Fibroblast of pulmonary artery (primary cell): ENCODE results near the gene HCK.

Experiments
- DNase-seq: peaks from one replicate; pipeline ENCODE4 v3.0.0-alpha.2; 2010; ENCODE audit warnings: low read depth
- H3K4me3 ChIP-seq: replicated peaks from 2 replicates; pipeline ENCODE4 v1.5.1; 2011; ENCODE audit warnings: low read depth, mild to moderate bottlenecking, control low read depth, low read length, moderate library complexity
- TF ChIP-seq, protein P1 (sequence below): IDR thresholded peaks from 2 replicates; pipeline ENCODE4 v1.5.1; 2011; ENCODE audit warnings: mild to moderate bottlenecking, control low read depth, low read length, inconsistent platforms; ENCODE audit errors: missing control alignments

Gene HCK

DNA sequence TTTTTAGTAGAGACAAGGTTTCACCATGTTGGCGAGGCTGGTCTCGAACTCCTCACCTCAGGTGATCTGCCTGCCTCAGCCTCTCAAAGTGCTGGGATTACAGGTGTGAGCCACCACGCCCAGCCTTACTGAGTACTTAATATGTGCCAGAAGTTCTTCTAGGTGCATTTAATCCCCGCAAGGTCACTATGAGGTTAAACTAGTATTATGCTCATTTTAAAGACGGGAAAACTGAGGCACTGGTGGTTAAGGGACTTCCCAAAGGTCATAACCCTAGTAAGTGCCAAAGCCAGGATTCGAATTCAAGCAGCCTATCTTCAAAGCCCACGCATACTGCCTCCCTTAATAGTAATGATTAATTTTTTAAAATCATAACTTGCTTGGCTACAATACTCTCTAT, 42.5 kb upstream of the HCK start:
- DNase-seq, result no peak
- no peak overlapping the region for H3K4me3 ChIP-seq
- TF ChIP-seq, protein P1, sequence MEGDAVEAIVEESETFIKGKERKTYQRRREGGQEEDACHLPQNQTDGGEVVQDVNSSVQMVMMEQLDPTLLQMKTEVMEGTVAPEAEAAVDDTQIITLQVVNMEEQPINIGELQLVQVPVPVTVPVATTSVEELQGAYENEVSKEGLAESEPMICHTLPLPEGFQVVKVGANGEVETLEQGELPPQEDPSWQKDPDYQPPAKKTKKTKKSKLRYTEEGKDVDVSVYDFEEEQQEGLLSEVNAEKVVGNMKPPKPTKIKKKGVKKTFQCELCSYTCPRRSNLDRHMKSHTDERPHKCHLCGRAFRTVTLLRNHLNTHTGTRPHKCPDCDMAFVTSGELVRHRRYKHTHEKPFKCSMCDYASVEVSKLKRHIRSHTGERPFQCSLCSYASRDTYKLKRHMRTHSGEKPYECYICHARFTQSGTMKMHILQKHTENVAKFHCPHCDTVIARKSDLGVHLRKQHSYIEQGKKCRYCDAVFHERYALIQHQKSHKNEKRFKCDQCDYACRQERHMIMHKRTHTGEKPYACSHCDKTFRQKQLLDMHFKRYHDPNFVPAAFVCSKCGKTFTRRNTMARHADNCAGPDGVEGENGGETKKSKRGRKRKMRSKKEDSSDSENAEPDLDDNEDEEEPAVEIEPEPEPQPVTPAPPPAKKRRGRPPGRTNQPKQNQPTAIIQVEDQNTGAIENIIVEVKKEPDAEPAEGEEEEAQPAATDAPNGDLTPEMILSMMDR, result no peak

DNA sequence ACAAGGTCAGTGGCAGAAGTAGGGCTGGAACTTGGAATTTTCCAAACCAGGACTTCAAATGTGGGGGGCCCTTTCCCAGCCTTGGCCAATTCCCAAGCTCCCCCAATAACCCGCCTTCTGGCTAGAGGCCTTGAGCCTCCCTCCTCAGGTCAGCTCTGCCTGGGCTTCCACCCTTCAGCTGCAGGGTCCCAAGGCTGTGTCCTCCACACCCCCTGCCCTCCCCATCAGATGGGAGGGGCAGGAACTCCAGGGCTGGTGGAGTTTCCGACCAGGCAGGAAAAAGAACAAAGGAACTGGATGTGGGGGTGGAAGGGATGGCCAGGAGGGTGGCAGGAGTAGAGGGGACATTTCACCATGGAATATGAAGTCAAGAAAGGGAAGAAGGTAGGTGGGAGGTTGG, 41.9 kb upstream of the HCK start, which contains the start of gene CCM2L:
Gene CCM2L (plus strand): TSS at position 338 of the 400 bp plus-strand sequence. CDS start 17 bp downstream, at position 355.
- TF ChIP-seq, protein P1, result no peak
- no peak for DNase-seq
- H3K4me3 ChIP-seq, result no peak within 1 kb of the TSS

DNA sequence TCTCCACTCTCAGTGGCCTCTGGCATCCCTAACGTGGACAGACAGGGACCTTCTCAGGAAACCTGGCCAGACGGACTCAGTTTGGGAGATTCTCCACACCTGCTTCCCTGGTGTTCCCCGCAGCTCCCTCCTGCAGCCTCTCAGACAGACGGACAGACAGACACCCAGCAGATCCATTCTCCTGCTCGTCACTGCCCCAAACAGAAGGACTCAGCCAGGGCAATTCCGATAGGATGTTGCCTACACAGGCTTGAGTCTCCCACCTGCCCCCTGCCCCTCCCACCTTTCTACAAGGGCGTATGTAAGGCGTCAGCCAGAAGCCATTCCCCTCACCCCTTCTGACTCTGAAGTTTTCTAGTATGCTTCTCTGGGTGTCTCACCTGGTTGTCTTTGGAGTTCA, 41.4 kb upstream of the HCK start:
- no peak for DNase-seq
- TF ChIP-seq, protein P1, result no peak
- no peak overlapping the region for H3K4me3 ChIP-seq

DNA sequence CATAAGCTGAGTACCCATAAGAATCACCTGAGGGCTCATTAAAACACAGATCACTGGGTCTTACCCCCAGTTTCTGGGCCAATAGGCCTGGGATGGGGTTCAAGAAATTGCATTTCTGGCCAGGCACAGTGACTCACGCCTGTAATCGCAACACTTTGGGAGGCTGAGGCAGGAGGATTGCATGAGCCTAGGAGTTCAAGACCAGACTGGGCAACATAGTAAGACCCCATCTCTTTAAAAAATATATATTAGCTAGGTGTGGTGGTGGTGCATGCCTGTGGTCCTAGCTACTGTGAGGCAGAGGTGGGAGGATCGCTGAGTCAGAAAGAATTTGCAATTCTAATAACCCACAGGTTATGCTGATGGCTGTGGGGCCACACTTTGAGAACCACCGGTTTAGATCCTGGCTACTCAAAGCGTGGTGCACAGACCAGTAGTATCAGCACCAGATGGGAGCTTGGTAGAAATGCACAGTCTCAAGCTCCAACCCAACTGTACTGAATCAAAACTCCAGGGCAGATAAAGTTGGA, 39.8 kb upstream of the HCK start:
- H3K4me3 ChIP-seq, result no peak overlapping the region
- TF ChIP-seq, protein P1, result no peak
- no peak for DNase-seq

DNA sequence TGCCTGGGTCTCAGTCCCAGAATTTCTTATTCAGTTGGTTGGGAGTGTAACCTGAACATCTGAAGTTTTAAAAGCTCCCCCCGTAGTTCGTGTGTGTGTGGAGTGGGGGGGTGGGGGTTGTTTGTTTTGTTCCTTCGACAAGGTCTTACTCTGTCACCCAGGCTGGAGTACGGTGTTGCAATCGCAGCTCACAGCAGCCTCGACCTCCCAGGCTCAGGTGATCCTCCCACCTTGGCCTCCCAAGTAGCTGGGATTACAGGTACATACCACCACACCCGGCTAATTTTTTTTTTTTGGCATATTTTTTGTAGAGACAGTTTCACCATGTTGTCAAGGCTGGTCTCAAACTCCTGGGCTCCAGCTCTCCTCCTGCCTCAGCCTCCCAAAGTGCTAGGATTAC, 38.7 kb upstream of the HCK start:
- no peak overlapping the region for H3K4me3 ChIP-seq
- TF ChIP-seq, protein P1, result no peak
- DNase-seq, result no peak

DNA sequence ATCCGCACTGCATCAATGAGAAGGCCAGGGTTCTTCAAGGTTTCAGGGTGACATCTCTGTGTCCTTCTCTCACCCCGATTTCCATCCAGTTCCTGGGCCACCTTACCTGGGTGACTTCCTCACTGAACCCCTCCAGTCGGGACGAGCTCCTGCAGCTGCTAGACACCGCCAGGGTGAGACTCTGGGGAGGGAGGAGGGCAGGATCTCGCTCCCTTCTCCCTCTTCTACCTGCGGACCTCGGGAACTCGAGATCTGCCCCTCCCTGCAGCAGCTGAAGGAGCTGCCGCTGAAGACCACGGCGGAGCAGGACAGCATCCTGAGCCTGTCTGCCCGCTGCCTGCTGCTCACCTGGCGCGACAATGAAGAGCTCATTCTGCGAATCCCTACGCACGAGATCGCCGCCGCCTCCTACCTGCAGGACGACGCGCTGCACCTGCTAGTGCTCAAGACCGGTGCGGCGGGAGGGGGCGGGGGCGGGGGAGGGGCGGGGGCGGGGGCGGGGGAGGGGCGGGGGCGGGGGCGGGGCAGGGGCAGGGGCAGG, 34.3 kb upstream of the HCK start:
- DNase-seq, result no peak
- TF ChIP-seq, protein P1, result no peak

DNA sequence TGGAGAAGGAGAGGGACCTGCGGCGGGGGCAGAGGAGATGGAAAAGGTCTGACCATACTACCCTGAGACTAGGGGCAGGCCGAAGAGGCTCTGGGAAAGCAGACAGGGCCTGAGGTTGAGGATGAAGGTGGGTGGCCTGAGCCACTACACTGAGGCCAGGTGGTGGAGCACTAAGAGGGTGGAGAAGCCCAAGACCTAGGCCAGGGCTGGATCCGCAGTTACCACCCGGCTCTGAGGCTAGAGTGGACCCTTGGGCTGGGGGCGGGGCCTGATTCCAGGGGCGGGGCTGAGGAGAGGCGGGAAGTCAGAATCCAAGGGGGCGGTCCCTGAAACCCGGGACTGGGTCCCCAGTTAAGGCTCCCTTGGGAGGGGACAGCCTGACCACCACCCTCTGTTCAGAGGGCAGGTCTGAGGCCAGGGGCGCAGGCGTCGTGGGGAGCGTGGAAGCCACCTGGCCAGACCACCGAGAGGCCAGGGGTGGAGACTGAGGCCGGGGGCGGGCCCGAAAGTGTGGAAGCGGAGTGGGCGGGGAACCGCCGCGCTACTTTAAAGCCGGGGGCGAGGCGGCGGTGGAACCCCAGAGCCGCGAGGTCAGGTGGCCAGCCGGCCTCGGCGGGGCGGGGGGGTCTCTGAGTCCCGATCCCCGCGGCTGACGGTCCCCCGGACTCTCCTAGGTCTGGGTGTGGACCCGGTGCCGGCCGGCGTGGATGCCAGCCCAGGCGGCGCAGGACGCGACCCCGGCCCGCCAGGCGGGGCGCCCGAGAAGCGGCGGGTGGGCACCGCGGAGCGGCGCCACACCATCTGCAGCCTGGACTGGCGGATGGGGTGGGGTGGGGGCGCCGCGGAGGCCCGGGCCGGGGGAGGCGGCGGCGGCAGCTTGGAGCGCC, 33.5 kb upstream of the HCK start:
- TF ChIP-seq, protein P1, result no peak
- no peak for DNase-seq
- H3K4me3 ChIP-seq, result peak overlapping the region; percentile 38

More for the DNA sequence above, 34.3 kb upstream of the HCK start:
- H3K4me3 ChIP-seq, result no peak overlapping the region
